ENCODE measurements around the gene MPV17L. TPM values are rescaled to one million over a fixed set of nuclear protein-coding genes. Genes with fewer than 3 reads are reported as not detected.
"Not testable (repeated sequence)": the region's sequence is repeated elsewhere in the genome, so short reads cannot be mapped to it uniquely, and the experiment has no call there.

The MPV17L gene
- total RNA-seq, 5 donors from 2014 or later (not counting 1 experiment from before 2014, with no cell fraction given), result 0.09 to 0.19 (median 0.13) TPM; not detected in 2

DNA sequence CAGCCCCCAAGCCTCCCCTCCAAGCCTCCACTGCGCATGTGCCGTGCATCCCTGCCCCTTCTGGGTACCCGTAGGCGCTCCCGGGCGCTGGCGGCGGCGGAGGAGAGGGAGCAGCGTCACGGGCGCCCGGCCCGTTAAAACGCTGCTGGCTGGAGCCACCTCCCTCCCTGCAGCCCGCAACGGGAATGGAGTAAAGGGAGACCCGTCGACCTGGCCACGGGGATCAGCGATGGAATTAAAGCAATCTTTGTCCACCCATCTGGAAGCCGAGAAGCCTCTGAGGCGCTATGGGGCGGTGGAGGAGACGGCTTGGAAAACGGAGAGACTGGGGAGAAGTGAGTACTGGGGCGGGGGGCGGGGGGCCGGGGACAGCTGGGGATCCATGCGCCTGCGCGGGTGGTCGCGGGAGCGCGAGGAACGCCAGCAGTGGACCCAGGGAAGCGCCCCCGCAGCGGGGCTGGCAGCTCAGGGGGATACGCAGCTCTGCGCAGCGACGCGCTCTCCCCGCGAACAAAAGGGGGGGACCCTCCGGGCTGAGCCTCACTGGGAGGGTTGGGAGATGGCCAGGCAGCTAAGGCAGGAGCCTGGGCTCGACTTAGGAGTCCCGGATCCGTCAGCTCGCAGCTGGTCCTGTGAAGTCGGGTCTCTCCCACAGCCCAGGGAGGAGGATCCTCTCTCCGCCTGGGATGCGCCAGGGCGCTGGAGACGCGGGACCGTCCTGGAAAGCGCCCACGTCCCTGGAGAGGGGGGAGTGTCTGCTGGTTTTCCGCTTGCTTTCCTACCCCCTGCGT lies 39.1 kb downstream of the MPV17L start, which contains the start of gene BMERB1:
BMERB1 (plus strand) TSS at position 164 of the 791 bp plus-strand sequence; CDS start at position 230, 66 bp downstream.
- peaks cover 0 to 16% of the 10 kb centered on the region in 2 experiments for H3K4me1 ChIP-seq (ENCODE audit: control insufficient read depth in 1 of 2, extremely low read depth in 1 of 2, insufficient read depth in 2 of 2, low read length in 2 of 2)
- H3K27ac ChIP-seq (ENCODE audit: low read length), result no peak within 1 kb of the TSS
- CTCF ChIA-PET, result no interaction called here
- Mint-ChIP-seq H3K27ac (no peak within 1 kb of the TSS), H3K27me3 (peaks cover 21 to 24% of the 10 kb centered on the region in 2 donors), H3K36me3 (no peaks in the 10 kb centered on the region), H3K4me1 (peaks cover 11 to 16% (median 11%) of the 10 kb centered on the region in 3 donors), H3K4me3 (peak within 1 kb of the TSS; percentile 72 to 75 (median 73)), H3K9me3 (no peaks in the 10 kb centered on the region)
- peak within 1 kb of the TSS in 1 of 2 donors; percentile 57 for H3K4me3 ChIP-seq (ENCODE audit: control insufficient read depth in 1 of 2, extremely low read depth in 1 of 2, low read length in 1 of 2)
- ATAC-seq (replicated peaks in 1 of 4) (peak; percentile 49 to 74 (median 64)), DNase-seq (peak in 32 of 35 experiments; percentile 3 to 49 (median 22))
- WGBS (ENCODE audit: insufficient coverage), result 2% methylated on average over 45 of the region's 63 CpGs
- no peaks in the 10 kb centered on the region for H3K9me3 ChIP-seq
- H3K36me3 ChIP-seq (ENCODE audit: control insufficient read depth in 2 of 2, extremely low read depth in 1 of 2, insufficient read depth in 1 of 2, low read length in 1 of 2), result no peaks in the 10 kb centered on the region
- POLR2A ChIA-PET, result no interaction called here
- peaks cover 3 to 20% of the 10 kb centered on the region in 2 experiments for H3K27me3 ChIP-seq (replicated peaks in 1 of 2; ENCODE audit: control insufficient read depth in 2 of 2, extremely low read depth in 1 of 2, insufficient read depth in 2 of 2, low read length in 1 of 2)

DNA sequence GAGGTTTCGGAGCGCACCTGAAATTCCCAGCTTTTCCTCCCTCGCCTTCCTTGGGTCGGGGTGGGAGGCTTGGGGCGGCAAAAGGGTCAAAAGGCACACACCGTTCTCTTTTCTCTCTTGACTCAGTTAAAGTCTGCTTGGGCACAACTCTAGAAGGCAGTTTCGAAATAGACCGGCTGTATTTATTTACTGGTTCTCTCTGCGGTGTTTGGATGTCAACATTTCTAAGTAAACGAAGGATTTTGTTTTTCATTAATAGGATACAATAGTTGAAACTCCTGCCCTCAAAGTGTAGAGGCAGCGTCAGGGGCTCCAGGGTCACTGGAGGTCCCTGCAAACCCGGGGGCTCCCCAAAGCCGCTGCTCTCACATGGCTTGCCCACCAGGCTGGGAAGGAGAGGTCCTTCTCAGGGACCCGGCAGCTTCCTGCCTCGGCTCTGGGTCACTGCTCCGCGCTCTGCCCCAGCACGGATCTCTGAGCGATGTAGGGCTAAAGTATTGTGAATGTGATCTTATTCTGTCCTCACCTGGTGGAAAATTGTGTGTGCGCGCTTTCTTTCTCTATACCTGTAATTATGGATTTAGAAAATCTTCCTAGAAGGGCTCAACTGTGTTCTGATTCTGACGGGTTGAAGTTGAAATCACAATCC lies 39.8 kb downstream of the MPV17L start:
- H3K4me1 Mint-ChIP-seq, result peaks cover 11 to 16% (median 11%) of the 10 kb centered on the region in 3 donors
- ATAC-seq (replicated peaks in 1 of 4), result no peak
- Histone ChIP-seq H3K4me3 (ENCODE audit: control insufficient read depth in 1 of 2, extremely low read depth in 1 of 2, low read length in 1 of 2) (peak overlapping the region in 1 of 2 donors; percentile 57), H3K27ac (ENCODE audit: low read length) (no peak overlapping the region), H3K4me1 (ENCODE audit: control insufficient read depth in 1 of 2, extremely low read depth in 1 of 2, insufficient read depth in 2 of 2, low read length in 2 of 2) (peaks cover 0 to 16% of the 10 kb centered on the region in 2 experiments), H3K9me3 (no peaks in the 10 kb centered on the region), H3K27me3 (replicated peaks in 1 of 2; ENCODE audit: control insufficient read depth in 2 of 2, extremely low read depth in 1 of 2, insufficient read depth in 2 of 2, low read length in 1 of 2) (peaks cover 3 to 20% of the 10 kb centered on the region in 2 experiments), H3K36me3 (ENCODE audit: control insufficient read depth in 2 of 2, extremely low read depth in 1 of 2, insufficient read depth in 1 of 2, low read length in 1 of 2) (no peaks in the 10 kb centered on the region)
- H3K4me3 Mint-ChIP-seq, result peak overlapping the region; percentile 72 to 75 (median 73)
- DNase-seq, result no peak
- H3K36me3 Mint-ChIP-seq, result no peaks in the 10 kb centered on the region
- H3K27ac Mint-ChIP-seq, result no peak overlapping the region
- H3K9me3 Mint-ChIP-seq, result no peaks in the 10 kb centered on the region
- ChIA-PET CTCF (interaction anchor here in 1 of 2 donors (0.6 kb wide), 1 partner anchor 7 kb away, joined by 3 read pairs; no protein-coding TSS in a partner anchor), POLR2A (interaction anchor here in 1 of 2 donors (0.6 kb wide), 1 partner anchor 415 kb away, joined by 4 read pairs; no protein-coding TSS in a partner anchor)
- WGBS (ENCODE audit: insufficient coverage), result 8% methylated on average over 5 of the region's 22 CpGs
- H3K27me3 Mint-ChIP-seq, result peaks cover 21 to 24% of the 10 kb centered on the region in 2 donors

DNA sequence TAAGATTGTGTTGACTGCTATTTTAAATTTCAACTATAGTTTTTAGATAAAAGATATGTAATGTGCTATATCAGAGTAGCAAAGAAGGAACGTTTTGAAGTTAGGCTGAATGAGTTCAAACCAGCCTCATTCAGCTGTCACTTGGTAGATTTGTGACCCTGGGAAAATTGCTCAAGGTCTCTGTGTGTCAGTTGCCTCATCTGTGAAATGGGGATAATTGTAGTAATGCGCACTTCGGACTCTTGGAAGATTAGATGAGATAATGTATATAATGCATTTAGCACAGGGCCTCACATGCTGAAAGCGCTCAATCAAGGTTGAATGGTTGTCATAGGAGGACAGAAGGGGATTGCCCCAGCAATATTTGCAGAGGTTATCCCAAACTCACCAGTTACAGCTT lies 43.5 kb downstream of the MPV17L start:
- ChIA-PET CTCF (interaction anchor here in 1 of 2 donors (0.6 kb wide), 1 partner anchor 26 kb away, joined by 6 read pairs; no protein-coding TSS in a partner anchor), POLR2A (no interaction called here)
- no peaks in the 10 kb centered on the region for H3K36me3 ChIP-seq (ENCODE audit: control insufficient read depth in 2 of 2, extremely low read depth in 1 of 2, insufficient read depth in 1 of 2, low read length in 1 of 2)
- 38% methylated on average over 1 of the region's 4 CpGs for WGBS (ENCODE audit: insufficient coverage)
- H3K9me3 ChIP-seq, result no peaks in the 10 kb centered on the region
- peaks cover 0 to 13% of the 10 kb centered on the region in 2 experiments for H3K4me1 ChIP-seq (ENCODE audit: control insufficient read depth in 1 of 2, extremely low read depth in 1 of 2, insufficient read depth in 2 of 2, low read length in 2 of 2)
- DNase-seq (no peak), ATAC-seq (replicated peaks in 1 of 4) (no peak)
- H3K9me3 Mint-ChIP-seq, result no peaks in the 10 kb centered on the region
- peaks cover 11 to 12% (median 11%) of the 10 kb centered on the region in 3 donors for H3K4me1 Mint-ChIP-seq
- peaks cover 17 to 19% of the 10 kb centered on the region in 2 donors for H3K27me3 Mint-ChIP-seq
- H3K27me3 ChIP-seq (replicated peaks in 1 of 2; ENCODE audit: control insufficient read depth in 2 of 2, extremely low read depth in 1 of 2, insufficient read depth in 2 of 2, low read length in 1 of 2), result peaks cover 0 to 15% of the 10 kb centered on the region in 2 experiments
- no peaks in the 10 kb centered on the region for H3K36me3 Mint-ChIP-seq
- H3K27ac Mint-ChIP-seq, result no peak overlapping the region
- H3K27ac ChIP-seq (ENCODE audit: low read length), result no peak overlapping the region
- no peak overlapping the region for H3K4me3 ChIP-seq (ENCODE audit: control insufficient read depth in 1 of 2, extremely low read depth in 1 of 2, low read length in 1 of 2)
- no peak overlapping the region for H3K4me3 Mint-ChIP-seq

DNA sequence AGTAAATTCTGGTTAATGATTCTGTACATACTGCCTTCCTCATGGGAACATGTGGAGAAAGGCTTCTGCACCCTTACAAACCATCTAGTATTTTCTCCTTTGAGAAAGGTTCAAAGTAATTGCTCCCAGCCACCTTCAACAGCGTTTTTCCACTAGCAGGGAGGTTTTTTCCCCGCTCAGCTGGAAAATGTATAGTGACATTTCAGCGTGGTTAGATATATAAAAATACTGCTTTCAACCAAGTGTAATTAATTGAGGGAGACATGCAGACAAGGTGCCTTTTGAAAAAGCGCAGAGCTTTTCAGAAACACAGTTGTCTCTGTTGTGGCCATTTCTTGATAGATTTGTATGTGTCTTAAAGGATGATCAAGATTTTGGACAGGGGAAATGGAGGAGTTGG lies 44.0 kb downstream of the MPV17L start:
- Histone ChIP-seq H3K27me3 (replicated peaks in 1 of 2; ENCODE audit: control insufficient read depth in 2 of 2, extremely low read depth in 1 of 2, insufficient read depth in 2 of 2, low read length in 1 of 2) (peaks cover 0 to 10% of the 10 kb centered on the region in 2 experiments), H3K27ac (ENCODE audit: low read length) (no peak overlapping the region), H3K9me3 (no peaks in the 10 kb centered on the region), H3K4me3 (ENCODE audit: control insufficient read depth in 1 of 2, extremely low read depth in 1 of 2, low read length in 1 of 2) (no peak overlapping the region), H3K36me3 (ENCODE audit: control insufficient read depth in 2 of 2, extremely low read depth in 1 of 2, insufficient read depth in 1 of 2, low read length in 1 of 2) (no peaks in the 10 kb centered on the region), H3K4me1 (ENCODE audit: control insufficient read depth in 1 of 2, extremely low read depth in 1 of 2, insufficient read depth in 2 of 2, low read length in 2 of 2) (peaks cover 0 to 9% of the 10 kb centered on the region in 2 experiments)
- no peaks in the 10 kb centered on the region for H3K9me3 Mint-ChIP-seq
- ATAC-seq (replicated peaks in 1 of 4) (no peak), DNase-seq (no peak)
- H3K4me1 Mint-ChIP-seq, result peaks cover 10 to 11% (median 11%) of the 10 kb centered on the region in 3 donors
- peaks cover 16% of the 10 kb centered on the region in 2 donors for H3K27me3 Mint-ChIP-seq
- ChIA-PET CTCF (no interaction called here), POLR2A (no interaction called here)
- WGBS (ENCODE audit: insufficient coverage), result 100% methylated on average over 1 of the region's 4 CpGs
- no peak overlapping the region for H3K4me3 Mint-ChIP-seq
- no peak overlapping the region for H3K27ac Mint-ChIP-seq
- H3K36me3 Mint-ChIP-seq, result no peaks in the 10 kb centered on the region

DNA sequence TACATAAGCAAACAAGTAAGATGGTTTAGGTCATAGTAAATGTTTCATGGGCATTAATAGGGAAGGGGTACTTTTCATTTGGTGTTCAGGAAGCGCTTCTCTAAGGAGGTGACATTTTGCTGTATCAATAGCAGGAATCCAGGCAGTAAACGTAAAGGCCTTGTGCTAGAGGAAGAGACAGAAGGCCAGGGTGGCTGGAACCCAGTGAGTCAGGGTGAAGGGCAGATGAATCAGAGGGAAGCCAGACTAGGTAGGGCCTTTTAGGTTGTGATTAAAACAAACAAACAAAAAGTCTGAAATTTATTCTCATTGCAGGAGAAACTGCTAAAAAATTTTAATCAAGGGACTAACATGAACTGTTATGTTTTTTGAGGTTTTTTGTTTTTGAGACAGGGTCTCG lies 45.3 kb downstream of the MPV17L start:
- 100% methylated on average over 1 of the region's 3 CpGs for WGBS (ENCODE audit: insufficient coverage)
- Histone ChIP-seq H3K27me3 (replicated peaks in 1 of 2; ENCODE audit: control insufficient read depth in 2 of 2, extremely low read depth in 1 of 2, insufficient read depth in 2 of 2, low read length in 1 of 2) (no peaks in the 10 kb centered on the region), H3K9me3 (no peaks in the 10 kb centered on the region), H3K36me3 (ENCODE audit: control insufficient read depth in 2 of 2, extremely low read depth in 1 of 2, insufficient read depth in 1 of 2, low read length in 1 of 2) (no peaks in the 10 kb centered on the region), H3K4me3 (ENCODE audit: control insufficient read depth in 1 of 2, extremely low read depth in 1 of 2, low read length in 1 of 2) (no peak overlapping the region), H3K27ac (ENCODE audit: low read length) (no peak overlapping the region), H3K4me1 (ENCODE audit: control insufficient read depth in 1 of 2, extremely low read depth in 1 of 2, insufficient read depth in 2 of 2, low read length in 2 of 2) (no peaks in the 10 kb centered on the region)
- ChIA-PET POLR2A (no interaction called here), CTCF (no interaction called here)
- no peak overlapping the region for H3K4me3 Mint-ChIP-seq
- peaks cover 6 to 7% of the 10 kb centered on the region in 2 donors for H3K27me3 Mint-ChIP-seq
- ATAC-seq (replicated peaks in 1 of 4) (no peak), DNase-seq (no peak)
- no peak overlapping the region for H3K27ac Mint-ChIP-seq
- H3K9me3 Mint-ChIP-seq, result peaks cover 0 to 6% (median 5%) of the 10 kb centered on the region in 3 donors
- H3K4me1 Mint-ChIP-seq, result peaks cover 1 to 2% (median 1%) of the 10 kb centered on the region in 3 donors
- H3K36me3 Mint-ChIP-seq, result no peaks in the 10 kb centered on the region

DNA sequence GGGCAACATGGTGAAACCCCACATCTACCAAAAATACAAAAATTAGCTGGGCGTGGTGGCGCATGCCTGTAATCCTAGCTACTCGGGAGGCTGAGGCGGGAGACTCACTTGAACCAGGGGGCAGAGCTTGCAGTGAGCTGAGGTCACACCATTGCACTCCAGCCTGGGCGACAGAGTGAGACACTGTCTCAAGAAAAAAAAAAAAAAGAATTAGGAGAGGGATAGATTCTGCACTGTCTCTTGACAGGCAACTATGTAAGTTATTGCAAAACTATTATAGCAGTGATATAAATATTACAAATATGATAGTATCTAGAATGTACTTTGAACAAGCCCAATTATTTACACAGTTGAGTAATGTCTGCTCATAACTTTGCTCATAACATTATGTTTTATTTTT lies 46.6 kb downstream of the MPV17L start:
- DNase-seq; H3K27ac Mint-ChIP-seq; H3K36me3 ChIP-seq (ENCODE audit: control insufficient read depth in 2 of 2, extremely low read depth in 1 of 2, insufficient read depth in 1 of 2, low read length in 1 of 2); POLR2A ChIA-PET; H3K4me3 Mint-ChIP-seq; H3K36me3 Mint-ChIP-seq; H3K9me3 ChIP-seq; CTCF ChIA-PET; H3K27ac ChIP-seq (ENCODE audit: low read length); H3K27me3 ChIP-seq (replicated peaks in 1 of 2; ENCODE audit: control insufficient read depth in 2 of 2, extremely low read depth in 1 of 2, insufficient read depth in 2 of 2, low read length in 1 of 2); H3K4me1 ChIP-seq (ENCODE audit: control insufficient read depth in 1 of 2, extremely low read depth in 1 of 2, insufficient read depth in 2 of 2, low read length in 2 of 2); H3K4me1 Mint-ChIP-seq; ATAC-seq (replicated peaks in 1 of 4); H3K27me3 Mint-ChIP-seq; H3K4me3 ChIP-seq (ENCODE audit: control insufficient read depth in 1 of 2, extremely low read depth in 1 of 2, low read length in 1 of 2); H3K9me3 Mint-ChIP-seq: not testable (repeated sequence)
- WGBS (ENCODE audit: insufficient coverage), result 100% methylated on average over 2 of the region's 5 CpGs

Data from T-cell (primary cell).